ENCODE data around the gene FLRT1. TPM values are rescaled to one million over a fixed set of nuclear protein-coding genes. Genes with fewer than 3 reads are reported as not detected.

FLRT1 gene
- total and polyA plus RNA-seq, 4 donors, result 0.02 to 0.32 (median 0.05) TPM; not detected in 1

DNA sequence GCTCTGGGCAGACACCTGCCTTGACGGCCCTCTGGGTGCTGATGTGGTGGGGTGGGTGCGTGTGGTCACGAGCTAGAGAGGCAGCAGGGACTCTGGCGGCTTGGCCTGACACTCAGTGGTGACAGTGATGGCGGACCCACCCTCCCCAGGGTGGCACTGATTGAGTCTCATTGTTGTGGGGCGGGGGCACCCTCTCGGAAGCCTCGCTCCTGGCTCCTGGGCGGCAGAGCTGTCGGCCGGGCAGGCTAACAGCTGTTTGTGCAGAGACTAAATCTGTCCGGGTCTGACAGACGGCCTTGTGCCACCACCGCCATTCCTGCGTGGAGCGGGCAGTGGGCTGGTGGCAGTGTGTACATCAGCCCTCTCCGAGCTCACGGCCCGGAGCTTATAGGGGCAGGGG is 15.6 kb downstream of the FLRT1 start:
- Histone ChIP-seq H3K36me3 (ENCODE audit: control insufficient read depth in 4 of 4, insufficient read depth in 3 of 4, low read depth in 1 of 4, low read length in 3 of 4) (no peaks in the 10 kb centered on the region), H3K27ac (ENCODE audit: low read depth in 1 of 2, low read length in 2 of 2) (no peak overlapping the region), H3K4me1 (ENCODE audit: control insufficient read depth in 4 of 4, insufficient read depth in 4 of 4, low read length in 3 of 4) (no peaks in the 10 kb centered on the region), H3K9ac (ENCODE audit: low read depth in 1 of 2, low read length in 2 of 2) (no peak overlapping the region), H3K9me3 (ENCODE audit: control insufficient read depth in 4 of 4, low read length in 3 of 4) (no peaks in the 10 kb centered on the region), H3K4me3 (ENCODE audit: low read depth in 1 of 3, low read length in 3 of 3) (no peak overlapping the region), H3K27me3 (ENCODE audit: control insufficient read depth in 4 of 4, insufficient read depth in 4 of 4, low read length in 3 of 4) (no peaks in the 10 kb centered on the region)
- no peak for DNase-seq (ENCODE audit: low spot score)
- TF ChIP-seq, protein P1, sequence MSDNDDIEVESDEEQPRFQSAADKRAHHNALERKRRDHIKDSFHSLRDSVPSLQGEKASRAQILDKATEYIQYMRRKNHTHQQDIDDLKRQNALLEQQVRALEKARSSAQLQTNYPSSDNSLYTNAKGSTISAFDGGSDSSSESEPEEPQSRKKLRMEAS (IDR thresholded peaks at IDR 0.05), result no peak
- TF ChIP-seq, protein P2, sequence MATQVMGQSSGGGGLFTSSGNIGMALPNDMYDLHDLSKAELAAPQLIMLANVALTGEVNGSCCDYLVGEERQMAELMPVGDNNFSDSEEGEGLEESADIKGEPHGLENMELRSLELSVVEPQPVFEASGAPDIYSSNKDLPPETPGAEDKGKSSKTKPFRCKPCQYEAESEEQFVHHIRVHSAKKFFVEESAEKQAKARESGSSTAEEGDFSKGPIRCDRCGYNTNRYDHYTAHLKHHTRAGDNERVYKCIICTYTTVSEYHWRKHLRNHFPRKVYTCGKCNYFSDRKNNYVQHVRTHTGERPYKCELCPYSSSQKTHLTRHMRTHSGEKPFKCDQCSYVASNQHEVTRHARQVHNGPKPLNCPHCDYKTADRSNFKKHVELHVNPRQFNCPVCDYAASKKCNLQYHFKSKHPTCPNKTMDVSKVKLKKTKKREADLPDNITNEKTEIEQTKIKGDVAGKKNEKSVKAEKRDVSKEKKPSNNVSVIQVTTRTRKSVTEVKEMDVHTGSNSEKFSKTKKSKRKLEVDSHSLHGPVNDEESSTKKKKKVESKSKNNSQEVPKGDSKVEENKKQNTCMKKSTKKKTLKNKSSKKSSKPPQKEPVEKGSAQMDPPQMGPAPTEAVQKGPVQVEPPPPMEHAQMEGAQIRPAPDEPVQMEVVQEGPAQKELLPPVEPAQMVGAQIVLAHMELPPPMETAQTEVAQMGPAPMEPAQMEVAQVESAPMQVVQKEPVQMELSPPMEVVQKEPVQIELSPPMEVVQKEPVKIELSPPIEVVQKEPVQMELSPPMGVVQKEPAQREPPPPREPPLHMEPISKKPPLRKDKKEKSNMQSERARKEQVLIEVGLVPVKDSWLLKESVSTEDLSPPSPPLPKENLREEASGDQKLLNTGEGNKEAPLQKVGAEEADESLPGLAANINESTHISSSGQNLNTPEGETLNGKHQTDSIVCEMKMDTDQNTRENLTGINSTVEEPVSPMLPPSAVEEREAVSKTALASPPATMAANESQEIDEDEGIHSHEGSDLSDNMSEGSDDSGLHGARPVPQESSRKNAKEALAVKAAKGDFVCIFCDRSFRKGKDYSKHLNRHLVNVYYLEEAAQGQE (IDR thresholded peaks at IDR 0.05), result no peak
- TF ChIP-seq FOXA2 (IDR thresholded peaks at IDR 0.05), result no peak
- TF ChIP-seq TAF1 (conservative IDR thresholded peaks at IDR 0.05), result no peak
- TF ChIP-seq, protein P3, sequence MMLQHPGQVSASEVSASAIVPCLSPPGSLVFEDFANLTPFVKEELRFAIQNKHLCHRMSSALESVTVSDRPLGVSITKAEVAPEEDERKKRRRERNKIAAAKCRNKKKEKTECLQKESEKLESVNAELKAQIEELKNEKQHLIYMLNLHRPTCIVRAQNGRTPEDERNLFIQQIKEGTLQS (IDR thresholded peaks at IDR 0.05), result no peak
- WGBS, result 98% methylated on average over 19 of the region's 19 CpGs

DNA sequence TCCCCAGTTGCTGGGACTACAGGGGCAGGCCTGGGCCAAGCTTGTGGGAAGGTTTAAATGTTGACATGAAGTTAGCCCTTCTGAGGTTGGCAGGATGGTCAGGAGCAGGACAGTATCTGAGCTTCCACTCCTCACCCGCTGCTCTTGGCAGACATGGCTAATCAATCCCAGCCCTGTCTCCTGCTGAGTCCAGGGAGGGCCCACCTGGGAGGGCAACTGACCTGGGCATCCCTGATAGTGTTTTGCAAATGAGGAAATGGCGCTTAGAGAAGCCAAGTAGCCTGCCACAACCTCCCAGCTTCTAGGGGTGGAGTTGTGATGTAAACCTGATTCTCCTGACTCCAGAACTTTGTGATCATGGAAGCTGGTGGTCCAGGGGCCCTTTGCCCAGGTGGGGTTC is 16.7 kb downstream of the FLRT1 start:
- H3K4me3 ChIP-seq (ENCODE audit: low read depth in 1 of 3, low read length in 3 of 3), result no peak overlapping the region
- H3K4me1 ChIP-seq (ENCODE audit: control insufficient read depth in 4 of 4, insufficient read depth in 4 of 4, low read length in 3 of 4), result no peaks in the 10 kb centered on the region
- H3K9me3 ChIP-seq (ENCODE audit: control insufficient read depth in 4 of 4, low read length in 3 of 4), result no peaks in the 10 kb centered on the region
- no peak overlapping the region for H3K27ac ChIP-seq (ENCODE audit: low read depth in 1 of 2, low read length in 2 of 2)
- H3K36me3 ChIP-seq (ENCODE audit: control insufficient read depth in 4 of 4, insufficient read depth in 3 of 4, low read depth in 1 of 4, low read length in 3 of 4), result no peaks in the 10 kb centered on the region
- TF ChIP-seq GABPA (IDR thresholded peaks at IDR 0.05 in 1 of 2, conservative IDR thresholded peaks at IDR 0.05 in 1 of 2) (no peak), RXRA (IDR thresholded peaks at IDR 0.05) (no peak), JUND (IDR thresholded peaks at IDR 0.05) (no peak), NR2F2 (IDR thresholded peaks at IDR 0.05) (no peak), TAF1 (conservative IDR thresholded peaks at IDR 0.05) (no peak), EGR1 (IDR thresholded peaks at IDR 0.05; ENCODE audit: low read depth in 2 of 2) (no peak), SP1 (IDR thresholded peaks at IDR 0.05) (no peak), HNF4A (conservative IDR thresholded peaks at IDR 0.05) (no peak), RAD21 (IDR thresholded peaks at IDR 0.05) (no peak)
- TF ChIP-seq, protein P1 (IDR thresholded peaks at IDR 0.05), result no peak
- TF ChIP-seq, protein P4, sequence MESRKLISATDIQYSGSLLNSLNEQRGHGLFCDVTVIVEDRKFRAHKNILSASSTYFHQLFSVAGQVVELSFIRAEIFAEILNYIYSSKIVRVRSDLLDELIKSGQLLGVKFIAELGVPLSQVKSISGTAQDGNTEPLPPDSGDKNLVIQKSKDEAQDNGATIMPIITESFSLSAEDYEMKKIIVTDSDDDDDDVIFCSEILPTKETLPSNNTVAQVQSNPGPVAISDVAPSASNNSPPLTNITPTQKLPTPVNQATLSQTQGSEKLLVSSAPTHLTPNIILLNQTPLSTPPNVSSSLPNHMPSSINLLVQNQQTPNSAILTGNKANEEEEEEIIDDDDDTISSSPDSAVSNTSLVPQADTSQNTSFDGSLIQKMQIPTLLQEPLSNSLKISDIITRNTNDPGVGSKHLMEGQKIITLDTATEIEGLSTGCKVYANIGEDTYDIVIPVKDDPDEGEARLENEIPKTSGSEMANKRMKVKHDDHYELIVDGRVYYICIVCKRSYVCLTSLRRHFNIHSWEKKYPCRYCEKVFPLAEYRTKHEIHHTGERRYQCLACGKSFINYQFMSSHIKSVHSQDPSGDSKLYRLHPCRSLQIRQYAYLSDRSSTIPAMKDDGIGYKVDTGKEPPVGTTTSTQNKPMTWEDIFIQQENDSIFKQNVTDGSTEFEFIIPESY (IDR thresholded peaks at IDR 0.05), result no peak
- TF ChIP-seq, protein P2 (IDR thresholded peaks at IDR 0.05), result no peak
- TF ChIP-seq, protein P5, sequence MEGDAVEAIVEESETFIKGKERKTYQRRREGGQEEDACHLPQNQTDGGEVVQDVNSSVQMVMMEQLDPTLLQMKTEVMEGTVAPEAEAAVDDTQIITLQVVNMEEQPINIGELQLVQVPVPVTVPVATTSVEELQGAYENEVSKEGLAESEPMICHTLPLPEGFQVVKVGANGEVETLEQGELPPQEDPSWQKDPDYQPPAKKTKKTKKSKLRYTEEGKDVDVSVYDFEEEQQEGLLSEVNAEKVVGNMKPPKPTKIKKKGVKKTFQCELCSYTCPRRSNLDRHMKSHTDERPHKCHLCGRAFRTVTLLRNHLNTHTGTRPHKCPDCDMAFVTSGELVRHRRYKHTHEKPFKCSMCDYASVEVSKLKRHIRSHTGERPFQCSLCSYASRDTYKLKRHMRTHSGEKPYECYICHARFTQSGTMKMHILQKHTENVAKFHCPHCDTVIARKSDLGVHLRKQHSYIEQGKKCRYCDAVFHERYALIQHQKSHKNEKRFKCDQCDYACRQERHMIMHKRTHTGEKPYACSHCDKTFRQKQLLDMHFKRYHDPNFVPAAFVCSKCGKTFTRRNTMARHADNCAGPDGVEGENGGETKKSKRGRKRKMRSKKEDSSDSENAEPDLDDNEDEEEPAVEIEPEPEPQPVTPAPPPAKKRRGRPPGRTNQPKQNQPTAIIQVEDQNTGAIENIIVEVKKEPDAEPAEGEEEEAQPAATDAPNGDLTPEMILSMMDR (IDR thresholded peaks at IDR 0.05; ENCODE audit: low read depth, low read length, missing input control), result no peak
- TF ChIP-seq, protein P3 (IDR thresholded peaks at IDR 0.05), result no peak
- DNase-seq (ENCODE audit: low spot score), result no peak
- WGBS, result 92% methylated on average over 2 of the region's 2 CpGs
- H3K27me3 ChIP-seq (ENCODE audit: control insufficient read depth in 4 of 4, insufficient read depth in 4 of 4, low read length in 3 of 4), result no peaks in the 10 kb centered on the region
- H3K9ac ChIP-seq (ENCODE audit: low read depth in 1 of 2, low read length in 2 of 2), result no peak overlapping the region
